HepG2 (cell line): ENCODE data around the gene MRPL28. TPM values are rescaled to one million over a fixed set of nuclear protein-coding genes. Genes with fewer than 3 reads are reported as not detected.

Experiments
- AKAP8 ChIP-seq: sonication (generic); formaldehyde crosslinking; IDR thresholded peaks from 2 replicates; pipeline ENCODE4 v1.5.1; 2020; ENCODE audit warnings: mild to moderate bottlenecking, missing genetic modification reagents
- CHD4 ChIP-seq: fragments of 200-600 bp; sonication (generic); IDR thresholded peaks from 2 replicates; pipeline ENCODE4 v1.7.0; 2017; ENCODE audit warnings: mild to moderate bottlenecking, low read length, borderline replicate concordance
- CREM ChIP-seq, 2 experiments: sonication (generic) in 1 of 2; formaldehyde crosslinking in 1 of 2; IDR thresholded peaks; 2 replicates each; pipeline versions ENCODE4 v1.4.0 to v1.6.1; 2016 to 2020; ENCODE audit warnings: antibody characterized with exemption in 1 of 2, mild to moderate bottlenecking in 1 of 2, missing genetic modification reagents in 1 of 2
- FOXA3 ChIP-seq: IDR thresholded peaks from 2 replicates; pipeline ENCODE4 v1.6.1; 2016; ENCODE audit warnings: missing genetic modification reagents, missing compliant biosample characterization
- HNRNPL ChIP-seq: fragments of 200-400 bp; formaldehyde crosslinking; IDR thresholded peaks from 2 replicates; pipeline ENCODE4 v1.6.1; 2017; ENCODE audit warnings: mild to moderate bottlenecking, low read depth, low read length
- MBD4 ChIP-seq: IDR thresholded peaks from 2 replicates; pipeline ENCODE4 v1.6.1; 2012; ENCODE audit warnings: low read length, inconsistent platforms, borderline replicate concordance
- NRL ChIP-seq: sonication (generic); formaldehyde crosslinking; IDR thresholded peaks from 2 replicates; pipeline ENCODE4 v1.5.0; 2020; ENCODE audit warnings: missing genetic modification reagents, mild to moderate bottlenecking, moderate library complexity, borderline replicate concordance
- PATZ1 ChIP-seq: sonication (generic); formaldehyde crosslinking; IDR thresholded peaks from 2 replicates; pipeline ENCODE4 v1.4.0; 2020; ENCODE audit warnings: missing genetic modification reagents
- SMARCC2 ChIP-seq: fragments of 450-650 bp; IDR thresholded peaks from 2 replicates; pipeline ENCODE4 v1.6.1; 2017; ENCODE audit warnings: antibody characterized with exemption, mild to moderate bottlenecking
- THAP11 ChIP-seq: IDR thresholded peaks from 2 replicates; pipeline ENCODE4 v1.6.1; 2016; ENCODE audit warnings: missing biosample characterization, missing genetic modification reagents
- WIZ ChIP-seq: sonication (generic); formaldehyde crosslinking; IDR thresholded peaks from 2 replicates; pipeline ENCODE4 v1.5.1; 2020; ENCODE audit warnings: mild to moderate bottlenecking, missing genetic modification reagents
- ZBTB44 ChIP-seq: sonication (generic); formaldehyde crosslinking; IDR thresholded peaks from 2 replicates; pipeline ENCODE4 v1.4.0; 2020; ENCODE audit warnings: missing genetic modification reagents
- ZNF17 ChIP-seq: sonication (generic); formaldehyde crosslinking; IDR thresholded peaks from 2 replicates; pipeline ENCODE4 v1.5.0; 2020; ENCODE audit warnings: mild to moderate bottlenecking, missing genetic modification reagents
- ZNF747 ChIP-seq: sonication (generic); formaldehyde crosslinking; IDR thresholded peaks from 2 replicates; pipeline ENCODE4 v1.8.1; 2023; ENCODE audit warnings: missing genetic modification reagents, mild to moderate bottlenecking, borderline replicate concordance
- ZNF749 ChIP-seq: sonication (generic); formaldehyde crosslinking; IDR thresholded peaks from 2 replicates; pipeline ENCODE4 v1.8.0; 2022; ENCODE audit warnings: mild to moderate bottlenecking, missing genetic modification reagents, moderate library complexity, borderline replicate concordance
- polyA plus RNA-seq, 8 experiments: library from polyadenylated mRNA; depleted of rRNA in 3 of 8; stranded (reverse) in 7 of 8; unstranded in 1 of 8; fragments of >200 nt; fragmentation: Illumina TruSeq in 4 of 8; extraction: Trizol in 4 of 8; gene quantifications; 2 replicates each; pipeline versions ENCODE4 v1.2.1 to v1.2.3, GENCODE V29; 2011 to 2016; ENCODE audit warnings: low read depth in 4 of 8, missing spikeins in 1 of 8, mixed read lengths in 1 of 8; ENCODE audit not compliant: insufficient read depth in 1 of 8
- total RNA-seq, 5 experiments: library from RNA; depleted of rRNA; stranded (reverse); fragments of >200 nt; fragmentation: Illumina TruSeq; extraction: Trizol; gene quantifications; 2 replicates each; pipeline ENCODE4 v1.2.3, GENCODE V29; 2016; ENCODE audit warnings: low read depth in 1 of 5

The MRPL28 gene
- total and polyA plus RNA-seq, 2 of the 13 experiments (the other 11 are each of a cell fraction or from before 2014, with no cell fraction given): 114 to 135 TPM

GRCh38 chr16:381789-382717 is 11.7 kb upstream of the MRPL28 start, which contains the start of gene PGAP6 (continued):
- TF ChIP-seq CREM (IDR thresholded peaks at IDR 0.05) (no peak), CREM (CRISPR knock-in tag; IDR thresholded peaks at IDR 0.05) (no peak), PATZ1 (CRISPR knock-in tag) (peak; percentile 54; the same call in 1 of the 2 replicates), ZNF749 (CRISPR knock-in tag) (no peak), ZNF17 (CRISPR knock-in tag) (no peak), MBD4 (no peak), THAP11 (CRISPR knock-in tag) (no peak), SMARCC2 (no peak), NRL (CRISPR knock-in tag) (0 out of 2 replicates have a peak, but pooled peaks have one; percentile 55), CHD4 (no peak), ZNF747 (CRISPR knock-in tag) (no peak), AKAP8 (CRISPR knock-in tag) (no peak), HNRNPL (no peak), ZBTB44 (CRISPR knock-in tag) (no peak), WIZ (CRISPR knock-in tag) (no peak), FOXA3 (CRISPR knock-in tag) (no peak)
